HepG2 (cell line): Measurements from ENCODE around the gene SPATA21. TPM values are rescaled to one million over a fixed set of nuclear protein-coding genes. Genes with fewer than 3 reads are reported as not detected.

Experiments
- ARNT ChIP-seq: fragments of 450-650 bp; IDR thresholded peaks from 2 replicates; pipeline ENCODE4 v1.6.1; 2017
- BRF2 ChIP-seq: sonication (generic); formaldehyde crosslinking; IDR thresholded peaks from 2 replicates; pipeline ENCODE4 v1.8.1; 2022; ENCODE audit warnings: mild to moderate bottlenecking, missing genetic modification reagents
- CBX1 ChIP-seq: IDR thresholded peaks from one replicate; pipeline ENCODE4 v1.6.1; 2016; ENCODE audit warnings: antibody characterized with exemption, low read depth
- CCDC6 ChIP-seq: sonication (generic); formaldehyde crosslinking; IDR thresholded peaks from 2 replicates; pipeline ENCODE4 v1.8.1; 2022; ENCODE audit warnings: mild to moderate bottlenecking, missing genetic modification reagents, moderate library complexity
- ESRRA ChIP-seq: sonication (generic); formaldehyde crosslinking; IDR thresholded peaks from 2 replicates; pipeline ENCODE4 v1.5.1; 2020; ENCODE audit warnings: mild to moderate bottlenecking, low read depth, missing genetic modification reagents
- FOXA1 ChIP-seq, 2 experiments: fragments of 450-650 bp in 1 of 2; sonication (generic) in 1 of 2; formaldehyde crosslinking in 1 of 2; IDR thresholded peaks; 2 replicates each; pipeline versions ENCODE4 v1.4.0 to v1.6.1; 2016 to 2020; ENCODE audit warnings: missing genetic modification reagents in 1 of 2
- KLF12 ChIP-seq: sonication (generic); formaldehyde crosslinking; IDR thresholded peaks from 2 replicates; pipeline ENCODE4 v1.4.0; 2020; ENCODE audit warnings: missing genetic modification reagents, borderline replicate concordance
- MIER3 ChIP-seq: IDR thresholded peaks from 2 replicates; pipeline ENCODE4 v1.6.1; 2016; ENCODE audit warnings: missing compliant biosample characterization, borderline replicate concordance
- MYPOP ChIP-seq: sonication (generic); formaldehyde crosslinking; IDR thresholded peaks from 2 replicates; pipeline ENCODE4 v1.8.1; 2023; ENCODE audit warnings: mild to moderate bottlenecking, moderate library complexity, missing genetic modification reagents
- POLR2G ChIP-seq: fragments of 200-400 bp; formaldehyde crosslinking; IDR thresholded peaks from 2 replicates; pipeline ENCODE4 v1.6.1; 2018; ENCODE audit warnings: mild to moderate bottlenecking, low read depth, low read length, moderate library complexity
- SIN3A ChIP-seq: IDR thresholded peaks from 2 replicates; pipeline ENCODE4 v1.6.1; 2011; ENCODE audit warnings: low read depth, mild to moderate bottlenecking, control low read depth, low read length, borderline replicate concordance
- SNAPC2 ChIP-seq: sonication (generic); formaldehyde crosslinking; IDR thresholded peaks from 2 replicates; pipeline ENCODE4 v1.8.1; 2022; ENCODE audit warnings: mild to moderate bottlenecking, missing genetic modification reagents
- STAG1 ChIP-seq: sonication (generic); formaldehyde crosslinking; IDR thresholded peaks from 2 replicates; pipeline ENCODE4 v1.4.0; 2020; ENCODE audit warnings: missing genetic modification reagents
- ZFAT ChIP-seq: sonication (generic); formaldehyde crosslinking; conservative IDR thresholded peaks from 2 replicates; pipeline ENCODE4 v1.8.1; 2023; ENCODE audit warnings: missing genetic modification reagents, inconsistent platforms
- ZKSCAN5 ChIP-seq: sonication (generic); formaldehyde crosslinking; IDR thresholded peaks from 2 replicates; pipeline ENCODE4 v1.5.1; 2020; ENCODE audit warnings: mild to moderate bottlenecking, missing genetic modification reagents
- ZNF143 ChIP-seq: sonication (generic); formaldehyde crosslinking; IDR thresholded peaks from 2 replicates; pipeline ENCODE4 v1.4.0; 2020; ENCODE audit warnings: missing genetic modification reagents
- ZNF296 ChIP-seq: sonication (generic); formaldehyde crosslinking; conservative IDR thresholded peaks from 2 replicates; pipeline ENCODE4 v1.5.0; 2020; ENCODE audit warnings: mild to moderate bottlenecking, missing genetic modification reagents
- ZNF574 ChIP-seq: sonication (generic); formaldehyde crosslinking; IDR thresholded peaks from 2 replicates; pipeline ENCODE4 v1.4.0; 2020; ENCODE audit warnings: missing genetic modification reagents
- ZNF678 ChIP-seq: sonication (generic); formaldehyde crosslinking; IDR thresholded peaks from 2 replicates; pipeline ENCODE4 v1.4.0; 2020; ENCODE audit warnings: mild to moderate bottlenecking, missing genetic modification reagents
- polyA plus RNA-seq, 8 experiments: library from polyadenylated mRNA; depleted of rRNA in 3 of 8; stranded (reverse) in 7 of 8; unstranded in 1 of 8; fragments of >200 nt; fragmentation: Illumina TruSeq in 4 of 8; extraction: Trizol in 4 of 8; gene quantifications; 2 replicates each; pipeline versions ENCODE4 v1.2.1 to v1.2.3, GENCODE V29; 2011 to 2016; ENCODE audit warnings: low read depth in 4 of 8, missing spikeins in 1 of 8, mixed read lengths in 1 of 8; ENCODE audit not compliant: insufficient read depth in 1 of 8
- total RNA-seq, 5 experiments: library from RNA; depleted of rRNA; stranded (reverse); fragments of >200 nt; fragmentation: Illumina TruSeq; extraction: Trizol; gene quantifications; 2 replicates each; pipeline ENCODE4 v1.2.3, GENCODE V29; 2016; ENCODE audit warnings: low read depth in 1 of 5
- TF ChIP-seq, protein P1 (sequence below): sonication (generic); formaldehyde crosslinking; IDR thresholded peaks from 2 replicates; pipeline ENCODE4 v1.5.1; 2020; ENCODE audit warnings: missing genetic modification reagents, mild to moderate bottlenecking, borderline replicate concordance
- TF ChIP-seq, protein P2 (sequence below): sonication (generic); formaldehyde crosslinking; IDR thresholded peaks from 2 replicates; pipeline ENCODE4 v1.8.0; 2023; ENCODE audit warnings: mild to moderate bottlenecking, missing genetic modification reagents

Gene SPATA21
- total and polyA plus RNA-seq, 2 of the 13 experiments (the other 11 are each of a cell fraction or from before 2014, with no cell fraction given) = 0.80 to 1.4 TPM

GRCh38 chr1:16367258-16367967 is 69.8 kb downstream of the SPATA21 start (continued):
- TF ChIP-seq, protein P1, sequence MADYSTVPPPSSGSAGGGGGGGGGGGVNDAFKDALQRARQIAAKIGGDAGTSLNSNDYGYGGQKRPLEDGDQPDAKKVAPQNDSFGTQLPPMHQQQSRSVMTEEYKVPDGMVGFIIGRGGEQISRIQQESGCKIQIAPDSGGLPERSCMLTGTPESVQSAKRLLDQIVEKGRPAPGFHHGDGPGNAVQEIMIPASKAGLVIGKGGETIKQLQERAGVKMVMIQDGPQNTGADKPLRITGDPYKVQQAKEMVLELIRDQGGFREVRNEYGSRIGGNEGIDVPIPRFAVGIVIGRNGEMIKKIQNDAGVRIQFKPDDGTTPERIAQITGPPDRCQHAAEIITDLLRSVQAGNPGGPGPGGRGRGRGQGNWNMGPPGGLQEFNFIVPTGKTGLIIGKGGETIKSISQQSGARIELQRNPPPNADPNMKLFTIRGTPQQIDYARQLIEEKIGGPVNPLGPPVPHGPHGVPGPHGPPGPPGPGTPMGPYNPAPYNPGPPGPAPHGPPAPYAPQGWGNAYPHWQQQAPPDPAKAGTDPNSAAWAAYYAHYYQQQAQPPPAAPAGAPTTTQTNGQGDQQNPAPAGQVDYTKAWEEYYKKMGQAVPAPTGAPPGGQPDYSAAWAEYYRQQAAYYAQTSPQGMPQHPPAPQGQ (CRISPR knock-in tag) = no peak
- TF ChIP-seq MIER3 (CRISPR knock-in tag) (peak; percentile 31; the same call in 1 of the 2 replicates), CBX1 (peak; percentile 26), ZNF296 (peak; percentile 80), STAG1 (CRISPR knock-in tag) (no peak), SIN3A (peak; percentile 63; the same call in 1 of the 2 replicates), KLF12 (CRISPR knock-in tag) (peak; percentile 54; the same call in 1 of the 2 replicates), POLR2G (peak; percentile 79; the same call in 1 of the 2 replicates), ZKSCAN5 (CRISPR knock-in tag) (no peak), ZNF143 (CRISPR knock-in tag) (no peak), MYPOP (CRISPR knock-in tag) (peak; percentile 67; the same call in 1 of the 2 replicates), BRF2 (CRISPR knock-in tag) (no peak), ESRRA (CRISPR knock-in tag) (no peak), ZFAT (CRISPR knock-in tag) (0 out of 2 replicates have a peak, but pooled peaks have one; percentile 65), ZNF678 (CRISPR knock-in tag) (no peak), ARNT (no peak), SNAPC2 (CRISPR knock-in tag) (0 out of 2 replicates have a peak, but pooled peaks have one; percentile 54), ZNF574 (CRISPR knock-in tag) (peak; percentile 91), FOXA1 (IDR thresholded peaks at IDR 0.05) (no peak), FOXA1 (CRISPR knock-in tag; IDR thresholded peaks at IDR 0.05) (no peak), CCDC6 (CRISPR knock-in tag) (no peak)
- TF ChIP-seq, protein P2, sequence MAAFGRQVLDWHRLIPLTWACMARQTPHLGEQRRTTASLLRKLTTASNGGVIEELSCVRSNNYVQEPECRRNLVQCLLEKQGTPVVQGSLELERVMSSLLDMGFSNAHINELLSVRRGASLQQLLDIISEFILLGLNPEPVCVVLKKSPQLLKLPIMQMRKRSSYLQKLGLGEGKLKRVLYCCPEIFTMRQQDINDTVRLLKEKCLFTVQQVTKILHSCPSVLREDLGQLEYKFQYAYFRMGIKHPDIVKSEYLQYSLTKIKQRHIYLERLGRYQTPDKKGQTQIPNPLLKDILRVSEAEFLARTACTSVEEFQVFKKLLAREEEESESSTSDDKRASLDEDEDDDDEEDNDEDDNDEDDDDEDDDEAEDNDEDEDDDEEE (CRISPR knock-in tag) = 0 out of 2 replicates have a peak, but pooled peaks have one; percentile 20
